Measurements from ENCODE around the gene CALU. TPM values are rescaled to one million over a fixed set of nuclear protein-coding genes. Genes with fewer than 3 reads are reported as not detected.

CALU gene
- total RNA-seq, 1 experiment from 2014 or later = 245 TPM

GRCh38 chr7:128747327-128748079 lies 8.3 kb downstream of the CALU start:
- DNase-seq (ENCODE audit: low read depth) = no peak

DNA sequence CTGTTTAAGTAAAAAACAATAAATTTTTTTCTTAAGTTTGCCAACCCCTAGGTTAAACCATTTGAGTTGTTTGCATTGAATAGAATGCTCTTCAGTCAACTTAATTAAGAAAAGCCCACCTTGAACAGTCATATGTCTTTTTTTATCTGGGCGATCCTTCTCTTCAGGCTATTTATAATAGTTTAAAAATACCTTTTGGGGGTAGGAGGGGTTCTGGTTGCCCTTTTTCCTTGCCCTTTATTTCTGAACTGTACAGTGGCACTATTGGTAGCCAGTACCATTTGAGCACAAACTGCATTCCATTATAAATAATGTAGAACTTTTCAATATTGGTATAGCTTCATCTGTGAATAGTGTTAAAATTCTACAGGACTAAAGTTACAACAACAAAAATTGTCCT lies 13.1 kb downstream of the CALU start:
- no peak for DNase-seq (ENCODE audit: low read depth)

GRCh38 chr7:128755075-128755818 lies 16.1 kb downstream of the CALU start:
- no peak for DNase-seq (ENCODE audit: low read depth)

DNA sequence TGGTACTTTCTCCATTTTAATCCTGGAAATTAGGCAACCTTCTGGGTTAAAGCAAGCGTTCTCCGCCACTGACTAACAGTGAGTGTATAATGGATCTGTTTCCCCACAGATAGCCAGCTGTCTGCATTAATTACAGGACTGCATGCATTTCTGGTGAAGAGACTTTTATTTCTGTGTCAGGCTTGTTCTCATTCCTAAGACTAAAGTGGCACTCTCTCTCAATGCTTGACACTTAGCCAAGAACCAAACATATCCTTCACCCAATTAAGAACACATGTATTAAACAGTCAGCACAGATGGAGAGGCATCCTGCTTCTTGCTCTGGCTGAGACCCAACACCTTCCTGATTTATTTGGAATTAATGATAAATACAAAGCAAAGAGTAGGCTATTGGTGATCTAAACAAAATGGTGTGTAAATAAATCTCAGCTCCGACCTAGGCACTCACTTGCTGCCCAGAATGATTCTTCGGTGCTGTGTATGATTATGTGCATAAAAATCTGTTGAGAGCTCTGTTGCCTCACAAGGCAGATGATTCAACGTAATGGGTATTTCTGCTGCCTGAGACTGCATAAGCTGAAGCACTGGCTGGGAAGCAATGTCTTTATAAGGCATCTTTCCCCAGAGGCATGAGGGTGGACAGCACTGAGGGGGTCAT lies 16.8 kb downstream of the CALU start:
- no peak for DNase-seq (ENCODE audit: low read depth)

- no peak for DNase-seq (ENCODE audit: low read depth)
These were observed 18.0 kb downstream of the CALU start for GRCh38 chr7:128757203-128757602.

GRCh38 chr7:128758553-128758952 lies 19.4 kb downstream of the CALU start:
- DNase-seq (ENCODE audit: low read depth) = no peak

DNA sequence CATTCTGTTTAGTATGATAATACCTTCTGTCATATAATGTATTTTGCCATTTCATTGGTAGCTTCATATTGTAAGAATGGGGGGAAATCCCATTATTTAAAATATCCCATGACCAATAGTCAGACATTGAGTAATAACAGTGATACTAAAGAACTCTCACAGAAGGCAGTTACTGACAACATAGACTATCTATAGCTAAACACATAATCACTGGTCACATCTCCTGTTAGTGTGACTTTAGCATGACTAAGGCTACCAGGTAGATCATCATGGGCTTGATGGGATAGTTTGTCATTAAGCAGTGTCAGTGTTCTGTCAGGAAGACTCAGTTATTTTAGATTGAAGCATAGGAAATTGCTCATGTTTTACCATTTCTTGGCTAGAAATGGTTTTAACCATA lies 20.1 kb downstream of the CALU start:
- no peak for DNase-seq (ENCODE audit: low read depth)

- no peak for DNase-seq (ENCODE audit: low read depth)
These were observed 24.4 kb downstream of the CALU start for GRCh38 chr7:128763541-128763940.

- no peak for DNase-seq (ENCODE audit: low read depth)
These were observed 28.4 kb downstream of the CALU start for GRCh38 chr7:128767475-128768110.

DNA sequence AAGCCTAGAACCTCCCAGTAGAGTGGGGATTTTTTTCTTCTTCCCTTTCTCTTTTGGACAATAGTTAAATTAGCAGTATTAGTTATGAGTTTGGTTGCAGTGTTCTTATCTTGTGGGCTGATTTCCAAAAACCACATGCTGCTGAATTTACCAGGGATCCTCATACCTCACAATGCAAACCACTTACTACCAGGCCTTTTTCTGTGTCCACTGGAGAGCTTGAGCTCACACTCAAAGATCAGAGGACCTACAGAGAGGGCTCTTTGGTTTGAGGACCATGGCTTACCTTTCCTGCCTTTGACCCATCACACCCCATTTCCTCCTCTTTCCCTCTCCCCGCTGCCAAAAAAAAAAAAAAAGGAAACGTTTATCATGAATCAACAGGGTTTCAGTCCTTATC lies 31.1 kb downstream of the CALU start:
- DNase-seq (ENCODE audit: low read depth) = no peak

DNA sequence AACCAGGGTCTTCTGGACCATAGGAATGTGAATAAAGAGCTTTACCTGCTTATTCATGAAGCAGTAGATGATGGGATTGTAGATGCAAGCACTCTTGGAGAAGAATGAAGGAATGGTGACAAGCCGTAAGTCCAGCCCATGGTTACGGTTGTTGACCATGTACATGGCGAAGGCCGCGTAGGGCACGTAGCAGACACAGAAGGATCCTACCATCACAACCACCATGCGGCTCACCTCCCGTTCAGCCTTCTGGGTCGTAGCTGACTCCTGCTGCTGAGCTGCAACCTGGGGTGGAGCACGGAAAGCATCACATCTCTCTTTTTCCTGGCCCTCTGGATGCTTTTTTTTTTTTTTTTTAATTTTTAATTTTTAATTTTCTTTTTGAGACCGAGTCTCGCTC lies 34.4 kb downstream of the CALU start:
- no peak for DNase-seq (ENCODE audit: low read depth)

- DNase-seq (ENCODE audit: low read depth) = no peak
These were observed 35.0 kb downstream of the CALU start for GRCh38 chr7:128774029-128774689.

DNA sequence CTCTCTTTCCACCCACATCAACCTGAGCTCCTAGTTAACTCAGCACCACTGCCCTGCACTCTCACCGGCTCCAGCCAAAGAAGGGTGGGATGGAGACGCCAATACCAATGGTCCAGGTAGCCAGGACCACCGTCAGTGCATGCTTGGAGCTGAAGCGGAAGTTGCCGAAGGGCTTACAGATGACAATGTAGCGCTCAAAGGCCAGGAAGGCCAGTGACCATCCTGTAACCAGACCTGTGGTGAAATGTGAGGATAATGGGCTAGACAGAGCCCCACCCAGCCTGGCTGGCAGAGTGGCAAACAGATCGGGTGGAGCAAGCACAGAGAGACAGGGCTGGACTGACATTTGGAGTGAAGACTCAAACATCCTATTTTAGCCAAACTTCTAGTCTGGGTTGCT lies 35.8 kb downstream of the CALU start:
- no peak for DNase-seq (ENCODE audit: low read depth)

DNA sequence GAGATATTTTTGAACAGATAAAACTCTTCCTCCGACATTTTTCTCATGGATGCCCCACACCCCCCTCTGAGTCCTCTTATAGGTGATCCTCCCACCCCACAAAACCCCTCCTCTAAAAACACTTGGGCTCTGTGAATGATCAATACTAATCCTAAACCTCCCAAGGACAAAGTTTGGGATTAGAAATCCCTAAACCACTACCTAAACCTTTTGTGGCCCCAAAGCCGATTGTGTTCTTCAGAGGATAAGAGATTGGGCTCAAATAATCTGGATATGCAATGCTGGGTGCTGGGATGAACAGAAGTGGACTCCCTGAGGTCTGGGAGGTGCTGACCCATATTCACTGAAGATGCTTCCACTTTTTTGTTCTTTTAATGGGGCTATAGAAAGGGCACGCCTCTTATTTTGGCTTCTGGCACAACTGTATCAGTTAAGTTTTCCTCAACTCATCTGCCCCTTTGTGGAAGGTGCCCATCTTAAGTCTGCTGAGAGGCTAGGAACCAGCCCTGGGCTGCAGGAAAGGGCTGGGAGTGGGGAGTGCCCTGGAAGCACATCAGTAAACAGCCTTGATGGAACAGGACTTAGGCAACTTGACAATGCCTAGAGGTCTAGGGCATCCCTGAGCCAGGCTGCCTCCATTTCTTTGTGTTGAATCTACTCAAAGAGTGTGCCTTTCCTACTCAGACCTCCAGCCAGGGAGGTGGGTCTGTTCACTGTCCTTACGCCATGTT lies 36.8 kb downstream of the CALU start, which contains the start of gene OPN1SW:
TSS of gene OPN1SW (minus strand) at position 51 of the 731 bp plus-strand sequence. CDS start at position 38, 13 bp downstream.
- DNase-seq (ENCODE audit: low read depth) = no peak

GRCh38 chr7:128777156-128778123 lies 38.3 kb downstream of the CALU start:
- peak; percentile 63 for DNase-seq (ENCODE audit: low read depth)

DNA sequence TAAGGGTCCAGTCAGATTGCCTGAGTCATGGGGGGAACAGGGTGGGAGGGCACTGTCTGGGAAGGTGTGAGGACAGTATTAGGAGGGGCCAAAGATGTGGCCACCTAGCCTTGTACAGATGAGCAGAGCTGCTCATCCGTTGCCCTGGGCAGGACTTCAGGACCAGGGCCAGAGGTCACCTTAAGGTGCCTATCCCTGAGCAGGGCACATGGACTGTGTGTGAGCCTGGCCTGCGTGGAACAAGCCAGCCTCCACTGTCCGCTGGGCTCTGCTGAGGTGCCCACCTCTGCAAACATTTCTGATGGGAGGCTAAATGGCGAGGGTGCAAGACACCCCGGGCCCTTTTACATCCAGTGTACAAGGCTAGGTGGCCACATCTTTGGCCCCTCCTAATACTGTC lies 39.8 kb downstream of the CALU start:
- no peak for DNase-seq (ENCODE audit: low read depth)

DNA sequence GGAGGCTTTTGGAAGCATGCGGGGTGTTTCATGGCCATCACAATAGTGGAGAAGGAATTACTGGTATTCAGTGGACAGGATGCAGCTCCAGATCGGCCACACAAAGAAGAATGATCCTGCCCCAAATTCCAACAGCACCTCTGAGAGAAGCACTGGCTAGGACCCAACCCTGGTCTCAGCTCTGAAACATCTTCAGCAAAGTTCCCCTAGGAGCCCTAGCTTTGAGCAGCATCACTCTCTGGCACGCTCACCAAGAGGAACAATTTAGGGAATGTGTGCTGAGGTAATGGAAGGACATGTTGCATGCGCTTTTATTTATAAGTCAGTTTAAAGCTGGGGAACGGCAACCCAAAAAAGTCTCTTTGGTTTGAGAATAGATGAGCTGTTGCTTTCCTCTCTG lies 42.0 kb downstream of the CALU start:
- DNase-seq (ENCODE audit: low read depth) = no peak

DNA sequence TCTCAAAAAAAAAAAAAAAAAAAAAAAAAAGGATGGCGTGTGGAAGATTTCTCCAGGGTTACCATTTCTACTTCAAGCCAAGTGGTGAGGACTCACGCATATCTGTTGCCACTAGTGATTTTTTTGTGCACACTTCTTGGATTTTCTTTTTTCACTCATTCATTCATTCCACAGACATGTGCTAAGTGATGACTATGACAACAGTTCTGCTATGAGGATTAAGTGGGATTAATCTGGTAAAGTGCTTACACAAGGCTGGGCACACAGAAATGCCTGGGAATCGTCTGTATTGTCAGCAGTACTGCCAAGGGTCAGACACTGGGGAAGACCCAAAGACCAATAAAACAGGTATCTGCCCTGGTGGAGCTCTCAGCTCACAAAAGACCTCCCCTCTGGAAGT lies 42.7 kb downstream of the CALU start:
- no peak for DNase-seq (ENCODE audit: low read depth)

- peak; percentile 83 for DNase-seq (ENCODE audit: low read depth)
These were observed 44.1 kb downstream of the CALU start for GRCh38 chr7:128783143-128783861.

Measured in HT1080 (cell line).